Ascending aorta (tissue), 2 donors: ENCODE measurements around the gene SUSD3. TPM values are rescaled to one million over a fixed set of nuclear protein-coding genes. Genes with fewer than 3 reads are reported as not detected.
A peak's percentile ranks its signal among the peaks of the same experiment; 100 is the strongest.

Experiments used
- DNase-seq, 2 donors: peaks; one replicate each; pipeline ENCODE4 v3.0.0-alpha.2; 2019; ENCODE audit warnings: low spot score in 2 of 2
- H3K27ac ChIP-seq, 2 donors: fragments of 200-600 bp; sonication (generic); one replicate each; pipeline ENCODE4 v1.5.1; 2016 to 2017; ENCODE audit warnings: mild to moderate bottlenecking in 1 of 2
- H3K27me3 ChIP-seq: fragments of 200-600 bp; sonication (generic); one replicate; pipeline ENCODE4 v1.5.1; 2017
- H3K36me3 ChIP-seq, 2 donors: fragments of 200-600 bp; sonication (generic); one replicate each; pipeline ENCODE4 v1.5.1; 2016
- H3K4me1 ChIP-seq, 2 donors: fragments of 200-600 bp; sonication (generic); one replicate each; pipeline ENCODE4 v1.5.1; 2016 to 2017; ENCODE audit warnings: mild to moderate bottlenecking in 1 of 2
- H3K4me3 ChIP-seq, 2 donors: fragments of 200-600 bp; sonication (generic); one replicate each; pipeline ENCODE4 v1.5.1; 2016 to 2017; ENCODE audit warnings: mild to moderate bottlenecking in 1 of 2
- H3K9me3 ChIP-seq, 2 donors: fragments of 200-600 bp; sonication (generic); one replicate each; pipeline ENCODE4 v1.5.1; 2016
- intact Hi-C: fragments of 100-400 bp; cut with DNase I; formaldehyde crosslinking; loops from one replicate; pipeline ENCODE4 v1.15.1; 2023
- total RNA-seq: library from RNA; depleted of rRNA; stranded (reverse); fragments of >200 nt; gene quantifications from one replicate; pipeline ENCODE4 v1.1.0, GENCODE V29; 2016
- TF ChIP-seq, protein P1 (sequence below), 3 experiments: fragments of 200-600 bp in 2 of 3; fragments of 450-650 bp in 1 of 3; sonication (generic) in 2 of 3; IDR thresholded peaks; one replicate each; pipeline ENCODE4 v1.5.1; 2016 to 2019; ENCODE audit warnings: antibody characterized with exemption in 3 of 3, mild to moderate bottlenecking in 1 of 3, moderate library complexity in 1 of 3

SUSD3 gene
- total RNA-seq, 1 donor from 2014 or later = not detected

GRCh38 chr9:93077811-93078210 lies 19.3 kb downstream of the SUSD3 start:
- Histone ChIP-seq H3K36me3 (peaks cover 0 to 11% of the 10 kb centered on the region in 2 donors), H3K27ac (no peak overlapping the region), H3K4me1 (peaks cover under 1 to 5% of the 10 kb centered on the region in 2 donors), H3K9me3 (no peaks in the 10 kb centered on the region), H3K27me3 (no peaks in the 10 kb centered on the region), H3K4me3 (no peak overlapping the region)
- no peak for DNase-seq
- intact Hi-C loops = no loop called here
- TF ChIP-seq, protein P1, sequence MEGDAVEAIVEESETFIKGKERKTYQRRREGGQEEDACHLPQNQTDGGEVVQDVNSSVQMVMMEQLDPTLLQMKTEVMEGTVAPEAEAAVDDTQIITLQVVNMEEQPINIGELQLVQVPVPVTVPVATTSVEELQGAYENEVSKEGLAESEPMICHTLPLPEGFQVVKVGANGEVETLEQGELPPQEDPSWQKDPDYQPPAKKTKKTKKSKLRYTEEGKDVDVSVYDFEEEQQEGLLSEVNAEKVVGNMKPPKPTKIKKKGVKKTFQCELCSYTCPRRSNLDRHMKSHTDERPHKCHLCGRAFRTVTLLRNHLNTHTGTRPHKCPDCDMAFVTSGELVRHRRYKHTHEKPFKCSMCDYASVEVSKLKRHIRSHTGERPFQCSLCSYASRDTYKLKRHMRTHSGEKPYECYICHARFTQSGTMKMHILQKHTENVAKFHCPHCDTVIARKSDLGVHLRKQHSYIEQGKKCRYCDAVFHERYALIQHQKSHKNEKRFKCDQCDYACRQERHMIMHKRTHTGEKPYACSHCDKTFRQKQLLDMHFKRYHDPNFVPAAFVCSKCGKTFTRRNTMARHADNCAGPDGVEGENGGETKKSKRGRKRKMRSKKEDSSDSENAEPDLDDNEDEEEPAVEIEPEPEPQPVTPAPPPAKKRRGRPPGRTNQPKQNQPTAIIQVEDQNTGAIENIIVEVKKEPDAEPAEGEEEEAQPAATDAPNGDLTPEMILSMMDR (IDR thresholded peaks at IDR 0.05) = no peak

DNA sequence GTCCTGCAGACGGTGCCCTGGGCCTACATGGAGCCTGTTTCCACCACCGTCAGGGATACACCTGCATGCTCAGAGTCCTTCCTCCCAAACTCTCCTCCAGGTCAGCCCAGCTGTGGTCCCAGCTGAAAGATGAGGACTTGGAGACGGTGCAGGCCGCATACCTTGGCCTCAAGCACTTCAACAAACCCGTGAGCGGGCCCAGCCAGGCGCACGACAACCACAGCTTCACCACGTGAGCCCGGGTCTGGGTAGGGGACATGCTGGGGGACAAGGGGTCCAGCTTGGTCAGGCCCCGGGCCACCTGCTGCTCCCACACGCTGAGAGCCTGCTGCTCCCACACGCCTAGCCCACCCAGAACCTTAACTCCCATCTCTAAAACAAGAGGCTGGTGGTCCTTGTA lies 20.9 kb downstream of the SUSD3 start:
- intact Hi-C loops = no loop called here
- peak in 1 of 2 donors; percentile 50 for DNase-seq

DNA sequence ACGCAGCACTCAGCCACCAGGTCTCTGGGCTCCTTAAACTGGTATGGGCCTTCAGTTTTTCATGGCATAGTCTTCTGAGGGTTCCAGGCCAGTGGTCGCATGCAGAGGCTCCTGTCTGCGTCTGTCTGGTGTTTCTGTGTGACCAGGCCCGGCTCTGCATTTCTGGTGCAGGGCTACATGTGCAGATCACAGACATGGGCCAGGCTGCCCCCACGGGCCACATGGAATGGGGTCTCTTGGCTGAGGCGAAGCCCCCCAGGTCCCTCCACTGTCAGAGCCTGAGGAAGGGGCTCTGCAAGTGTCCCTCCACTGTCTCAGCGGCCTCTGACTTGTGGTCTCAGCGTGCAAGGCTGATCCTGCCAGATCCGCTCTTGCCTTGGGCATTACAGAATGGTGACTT lies 21.9 kb downstream of the SUSD3 start:
- no peaks in the 10 kb centered on the region for H3K27me3 ChIP-seq
- DNase-seq = peak in 1 of 2 donors; percentile 55
- H3K4me3 ChIP-seq = no peak overlapping the region
- intact Hi-C loops = no loop called here
- H3K4me1 ChIP-seq = no peaks in the 10 kb centered on the region
- no peak overlapping the region for H3K27ac ChIP-seq
- H3K9me3 ChIP-seq = no peaks in the 10 kb centered on the region
- peaks cover 0 to 17% of the 10 kb centered on the region in 2 donors for H3K36me3 ChIP-seq
- TF ChIP-seq, protein P1 (IDR thresholded peaks at IDR 0.05) = no peak

More for the DNA sequence above, 20.9 kb downstream of the SUSD3 start:
- Histone ChIP-seq H3K9me3 (no peaks in the 10 kb centered on the region), H3K4me1 (peaks cover 0 to 2% of the 10 kb centered on the region in 2 donors), H3K4me3 (no peak overlapping the region), H3K27me3 (no peaks in the 10 kb centered on the region), H3K27ac (no peak overlapping the region), H3K36me3 (peaks cover 0 to 12% of the 10 kb centered on the region in 2 donors)
- TF ChIP-seq, protein P1 (IDR thresholded peaks at IDR 0.05) = no peak

DNA sequence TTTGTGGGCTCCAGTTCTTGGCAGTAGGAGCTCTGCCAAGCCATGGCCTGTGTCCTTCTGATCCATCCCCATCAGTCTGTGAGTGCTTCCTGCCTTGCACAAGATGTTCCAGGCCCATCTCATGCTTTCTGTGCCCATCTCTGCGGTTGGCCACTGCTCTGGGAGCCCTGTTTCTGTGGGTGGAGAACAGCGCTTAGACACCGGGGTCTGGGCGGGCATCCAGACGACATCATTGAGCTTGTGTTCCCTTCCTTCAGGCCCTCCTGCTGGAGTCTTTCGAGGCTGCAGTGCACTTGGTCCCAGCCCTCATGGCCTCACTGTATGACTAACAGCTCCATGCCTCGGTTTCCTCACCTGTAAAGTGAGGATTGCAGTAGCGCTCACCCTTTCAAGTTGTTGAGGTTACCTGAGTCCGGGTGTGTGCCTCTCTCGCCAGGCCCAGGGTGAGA lies 22.6 kb downstream of the SUSD3 start:
- peak in 1 of 2 donors; percentile 52 for DNase-seq
- Histone ChIP-seq H3K27ac (no peak overlapping the region), H3K36me3 (peaks cover 0 to 17% of the 10 kb centered on the region in 2 donors), H3K9me3 (no peaks in the 10 kb centered on the region), H3K4me3 (no peak overlapping the region), H3K27me3 (no peaks in the 10 kb centered on the region), H3K4me1 (no peaks in the 10 kb centered on the region)
- TF ChIP-seq, protein P1 (IDR thresholded peaks at IDR 0.05) = no peak
- intact Hi-C loops = no loop called here

DNA sequence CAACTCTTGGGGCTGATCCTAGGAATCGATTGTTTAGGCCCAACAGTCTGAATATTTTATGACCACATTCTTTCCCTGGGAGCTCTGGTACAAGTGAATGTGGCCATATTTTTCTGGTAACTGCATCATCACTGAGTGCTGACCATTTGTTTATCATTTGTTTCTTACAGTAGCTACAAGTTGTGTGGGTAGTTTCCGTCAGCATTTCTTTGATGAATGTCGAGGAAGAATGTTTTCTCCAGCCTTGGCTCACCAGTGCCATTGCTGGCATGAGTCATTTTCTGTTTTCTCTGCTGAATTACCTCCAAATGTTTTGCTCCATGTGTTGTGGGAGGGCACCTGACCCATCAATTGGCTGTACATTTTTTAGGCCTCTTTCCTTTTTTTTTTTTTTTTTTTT lies 23.4 kb downstream of the SUSD3 start:
- no peaks in the 10 kb centered on the region for H3K9me3 ChIP-seq
- TF ChIP-seq, protein P1 (IDR thresholded peaks at IDR 0.05) = no peak
- peaks cover 0 to 20% of the 10 kb centered on the region in 2 donors for H3K36me3 ChIP-seq
- intact Hi-C loops = no loop called here
- H3K27ac ChIP-seq = no peak overlapping the region
- H3K4me1 ChIP-seq = no peaks in the 10 kb centered on the region
- H3K4me3 ChIP-seq = no peak overlapping the region
- no peaks in the 10 kb centered on the region for H3K27me3 ChIP-seq
- peak in 1 of 2 donors; percentile 3 for DNase-seq
